HG03280 (cell line): ENCODE measurements around the gene MICAL3.

Source experiments
- ATAC-seq: cut with Tn5 transposase; IDR thresholded peaks from one replicate; pipeline ENCODE4 v1.9.1; 2021; ENCODE audit warnings: mild to moderate bottlenecking, moderate library complexity; ENCODE audit not compliant: unreplicated experiment

MICAL3 gene

DNA sequence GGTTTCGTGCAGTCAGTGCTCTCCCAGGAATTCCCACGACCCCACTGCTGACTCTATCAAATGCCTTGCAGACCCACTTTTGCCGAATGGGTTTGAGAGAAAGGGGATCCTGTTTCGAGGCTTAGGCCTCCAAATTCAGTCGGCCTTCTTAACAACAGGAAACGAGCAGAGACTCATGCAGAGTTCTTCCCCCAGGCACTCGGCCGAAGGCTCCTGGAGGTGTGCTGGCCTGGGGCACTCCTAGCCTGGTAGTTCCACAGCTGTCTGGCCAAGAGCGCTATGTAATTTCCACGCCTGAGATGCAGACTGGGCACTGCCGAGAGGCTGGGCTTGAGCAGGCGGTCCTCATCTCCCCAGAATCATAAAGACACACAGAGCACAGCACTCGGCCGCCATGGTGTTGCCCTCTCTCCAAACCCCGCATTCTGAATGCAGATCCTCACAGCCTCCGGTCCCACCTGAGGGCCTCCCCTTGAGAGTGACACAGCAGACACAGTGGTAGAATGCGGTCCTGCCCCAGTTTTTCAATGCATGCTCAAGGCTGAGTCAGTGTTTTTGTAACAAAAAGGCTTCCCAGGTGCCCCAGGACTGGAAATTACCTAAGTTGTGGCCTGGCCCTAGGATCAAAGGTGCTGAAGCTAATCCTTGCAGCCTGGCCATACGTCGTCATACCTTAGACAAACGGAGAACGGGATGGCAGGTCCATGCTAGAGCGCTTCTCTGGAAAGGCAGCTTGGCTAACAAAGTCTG lies 219.9 kb downstream of the MICAL3 start:
- no peak for ATAC-seq

DNA sequence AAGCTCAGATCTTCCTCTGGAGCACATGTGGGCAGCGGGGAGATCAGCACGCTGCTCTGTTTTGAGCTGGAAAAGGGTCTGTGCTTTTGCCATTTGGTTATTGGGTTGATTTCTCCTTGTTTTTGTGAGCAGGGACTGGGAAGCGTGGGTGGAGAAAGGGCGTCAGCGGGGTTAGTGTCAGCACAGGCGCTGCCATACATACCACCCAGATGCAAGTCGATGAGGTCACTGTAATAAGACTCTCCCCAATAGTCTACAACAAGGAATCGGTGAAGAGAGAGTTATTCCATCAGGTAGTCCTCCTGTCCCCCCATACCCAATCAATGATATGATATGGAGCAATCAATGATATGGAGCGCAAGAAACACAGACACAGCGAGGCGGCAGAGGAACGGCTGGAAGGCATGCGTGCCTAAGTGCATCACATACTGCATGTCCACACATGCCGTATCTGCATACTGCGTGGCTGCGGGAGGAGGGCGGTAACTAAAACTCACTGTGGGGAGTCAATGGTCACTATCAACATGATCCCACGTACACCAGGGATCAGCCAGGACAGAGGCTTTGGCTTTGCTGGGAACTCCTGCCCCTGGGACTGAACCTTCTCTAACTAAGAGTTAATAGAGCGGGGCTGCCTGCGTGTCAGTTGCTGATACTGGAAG lies 220.6 kb downstream of the MICAL3 start:
- no peak for ATAC-seq

DNA sequence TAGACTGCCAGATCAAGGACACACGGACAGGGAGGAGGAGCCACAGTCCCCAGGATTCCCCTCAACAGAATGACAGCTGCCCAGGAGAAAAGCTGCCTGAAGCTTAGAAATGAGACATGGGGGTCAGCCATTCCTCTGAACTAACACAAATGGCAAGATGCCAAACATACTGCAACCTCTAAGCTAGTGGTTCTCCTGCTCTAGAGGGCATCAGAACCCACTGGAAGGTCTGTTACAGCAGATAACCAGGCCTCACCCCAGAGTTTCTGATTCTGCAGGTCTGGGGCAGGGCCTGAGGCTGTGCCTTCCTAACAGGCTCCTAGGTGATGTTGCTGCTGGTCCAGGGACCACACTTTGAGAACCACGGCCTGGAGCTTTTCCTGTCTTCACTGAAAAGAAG lies 221.5 kb downstream of the MICAL3 start:
- no peak for ATAC-seq

DNA sequence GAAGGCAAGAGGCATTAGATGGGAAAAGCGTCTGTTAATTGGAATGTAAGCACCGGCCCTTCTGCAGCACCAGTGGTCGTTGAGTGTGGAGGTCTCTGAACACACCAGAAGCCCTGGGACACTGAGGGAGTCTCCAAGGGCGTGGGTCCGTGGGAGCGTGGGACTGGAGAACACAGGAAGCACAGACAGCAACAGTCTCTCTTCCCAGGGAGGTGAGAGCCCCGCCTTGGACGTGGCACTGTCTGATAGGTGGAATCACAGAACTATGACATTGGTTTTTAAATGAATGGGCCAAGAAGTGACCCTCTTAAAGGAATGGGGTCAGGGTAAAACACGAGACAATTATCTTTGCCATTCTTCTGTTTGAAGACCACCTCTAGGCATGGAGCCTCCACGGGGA lies 221.9 kb downstream of the MICAL3 start:
- ATAC-seq, result no peak

DNA sequence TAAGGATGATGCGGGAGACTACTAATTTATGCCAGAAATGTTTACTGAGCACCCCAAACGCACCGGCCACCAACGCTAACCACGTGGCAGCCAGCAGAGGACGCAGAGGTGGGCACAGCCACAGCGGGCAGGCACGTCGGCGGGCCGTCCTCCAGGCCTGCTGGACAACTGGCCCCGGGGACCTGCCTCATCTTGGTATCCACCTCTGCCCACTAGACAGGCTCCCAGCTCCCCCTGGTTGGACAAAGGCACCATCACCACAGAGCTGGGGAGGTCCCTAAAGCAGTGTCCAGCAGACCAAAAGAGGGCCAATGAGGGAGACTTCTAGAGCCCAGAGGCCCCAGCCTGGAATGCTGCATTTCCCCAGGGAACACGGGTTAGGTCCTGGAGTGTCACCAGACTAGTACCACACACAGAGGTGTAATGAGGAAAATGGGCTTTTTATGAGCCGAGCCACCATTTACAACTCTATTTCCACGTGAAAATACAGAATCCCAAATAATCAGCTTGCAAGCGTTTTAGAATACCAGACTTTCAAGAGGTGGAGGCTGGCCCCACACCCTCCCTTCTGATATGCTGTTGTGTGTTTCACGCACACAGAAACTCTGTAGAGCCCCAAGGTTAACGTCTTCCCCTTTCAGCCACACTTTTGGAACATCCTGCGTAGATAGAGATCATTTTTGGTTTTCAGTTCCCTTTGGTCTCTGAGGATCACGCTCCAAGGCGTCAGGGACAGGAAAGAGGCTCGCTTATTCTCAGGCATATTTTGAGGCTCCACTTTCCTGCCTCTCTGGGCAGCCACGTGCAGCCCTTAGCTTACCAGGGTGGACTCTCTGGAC lies 226.4 kb downstream of the MICAL3 start:
- ATAC-seq, result peak; percentile 45

DNA sequence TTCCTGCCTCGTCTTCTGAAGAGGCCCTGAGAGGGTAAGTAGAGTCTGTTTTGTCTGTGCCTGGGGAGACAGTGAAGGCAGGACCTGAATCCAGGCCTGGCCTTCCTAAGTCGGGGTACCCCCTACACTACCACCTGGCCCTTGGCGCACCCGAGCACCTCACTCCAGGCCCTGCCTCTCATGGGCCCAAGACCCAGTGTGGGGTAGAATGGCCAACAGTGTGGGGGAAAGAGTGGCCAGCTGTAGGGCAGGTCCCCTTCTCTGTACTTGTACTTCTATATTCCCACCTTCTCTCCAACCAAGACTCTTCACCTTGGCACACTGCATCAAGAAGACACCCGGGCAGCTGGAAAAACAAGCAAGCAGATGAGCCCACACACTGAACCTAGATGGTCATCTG lies 227.7 kb downstream of the MICAL3 start:
- no peak for ATAC-seq

GRCh38 chr22:17795661-17796548 lies 228.5 kb downstream of the MICAL3 start:
- no peak for ATAC-seq

DNA sequence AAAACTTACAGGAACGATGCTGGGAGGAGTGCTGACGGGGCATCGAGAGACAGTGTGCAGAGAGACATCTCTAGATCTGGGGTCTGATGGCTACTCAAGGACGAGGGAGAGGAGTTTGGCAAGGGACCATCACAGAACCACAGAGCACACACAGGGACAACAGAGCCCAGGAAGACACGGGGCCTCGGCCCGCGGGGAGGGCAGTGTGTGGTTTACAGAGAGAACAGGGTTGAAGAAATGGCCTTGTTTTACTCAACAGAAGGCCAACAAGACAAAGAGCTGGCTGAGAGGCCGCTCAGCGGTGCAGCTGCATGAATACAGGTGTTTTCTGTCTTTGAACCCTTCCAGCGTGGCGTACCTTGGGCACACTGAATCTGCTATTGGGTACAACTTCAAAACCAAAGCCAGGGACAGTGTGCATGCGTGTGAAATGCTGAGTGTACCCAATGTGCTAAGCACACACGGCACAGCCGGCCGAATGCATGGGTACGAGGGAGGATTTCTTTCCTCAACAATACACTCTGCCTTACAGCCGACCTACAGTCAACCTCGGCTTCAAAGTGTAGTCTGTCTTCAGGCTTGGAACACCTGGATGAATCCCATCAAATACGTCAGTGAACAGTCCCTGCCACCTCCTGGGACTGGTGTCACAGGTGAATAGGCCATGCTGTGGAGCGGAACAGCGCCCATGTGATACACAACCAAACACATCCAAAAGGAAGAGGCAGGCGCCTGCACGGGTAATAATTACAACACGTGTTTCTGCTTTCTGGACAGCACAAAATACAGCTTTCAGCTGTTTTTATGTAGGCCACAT lies 229.4 kb downstream of the MICAL3 start:
- no peak for ATAC-seq

- no peak for ATAC-seq
These were observed 231.4 kb downstream of the MICAL3 start for GRCh38 chr22:17792854-17793434.

DNA sequence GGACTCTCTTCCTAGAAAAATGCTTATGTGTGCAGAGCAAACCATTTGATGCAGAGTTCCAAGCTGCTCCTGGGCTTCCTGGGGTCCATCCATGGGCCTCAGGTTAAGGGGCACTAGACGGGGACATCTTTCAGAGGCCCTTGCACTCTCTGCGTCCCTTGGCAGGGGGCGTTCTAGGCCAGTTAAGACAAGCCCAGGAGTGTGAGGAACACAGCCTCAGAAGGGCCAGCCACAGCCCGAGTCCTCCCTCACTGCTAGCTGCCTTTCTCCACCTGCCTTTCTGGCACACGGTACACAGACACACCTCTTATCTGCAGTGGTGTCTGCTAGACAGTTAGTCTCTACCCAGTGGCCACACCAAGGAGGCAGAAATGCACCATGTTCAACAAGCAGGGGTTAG lies 232.1 kb downstream of the MICAL3 start:
- ATAC-seq, result no peak

GRCh38 chr22:17791196-17791595 lies 233.2 kb downstream of the MICAL3 start:
- ATAC-seq, result no peak

DNA sequence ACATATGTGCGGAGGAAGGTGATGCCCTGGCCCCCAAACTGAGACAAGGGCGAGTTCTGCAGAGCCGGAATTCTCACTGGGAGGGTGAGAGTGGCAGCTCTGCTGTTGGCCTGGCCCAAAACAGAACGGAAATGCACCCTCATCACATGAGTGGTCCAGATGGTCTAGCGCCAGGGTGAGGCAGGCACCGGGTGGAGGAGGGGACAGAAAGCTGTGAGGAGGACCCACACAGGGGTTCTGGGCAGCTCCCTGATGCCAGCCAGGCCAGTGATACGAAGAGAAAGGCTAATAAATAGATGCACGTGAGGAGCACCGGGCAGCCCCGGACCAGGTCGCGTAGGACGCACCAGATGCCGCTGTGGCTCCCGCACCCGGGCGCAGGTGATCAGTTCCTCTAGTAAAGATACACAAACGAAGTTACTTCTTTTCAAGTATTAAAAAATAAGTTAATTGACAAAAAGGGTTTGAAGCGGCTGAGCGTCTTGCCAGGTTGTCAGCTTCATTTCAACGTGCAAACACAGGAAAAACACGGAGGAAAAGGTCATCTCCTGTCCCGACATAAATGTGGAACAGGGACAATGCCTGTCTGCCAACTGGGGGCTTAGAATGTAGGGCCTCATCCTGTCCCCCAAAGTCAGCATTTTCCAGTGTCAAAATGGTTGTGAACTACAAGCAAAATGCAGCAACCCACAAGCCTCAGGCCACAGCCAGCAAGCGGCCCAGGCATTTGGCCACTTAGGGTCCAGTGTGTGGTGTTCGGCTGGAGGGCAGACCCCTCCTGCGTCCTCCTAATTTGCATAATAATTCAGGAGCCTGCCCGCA lies 234.8 kb downstream of the MICAL3 start:
- no peak for ATAC-seq

- no peak for ATAC-seq
These were observed 235.6 kb downstream of the MICAL3 start for GRCh38 chr22:17788528-17789378.

DNA sequence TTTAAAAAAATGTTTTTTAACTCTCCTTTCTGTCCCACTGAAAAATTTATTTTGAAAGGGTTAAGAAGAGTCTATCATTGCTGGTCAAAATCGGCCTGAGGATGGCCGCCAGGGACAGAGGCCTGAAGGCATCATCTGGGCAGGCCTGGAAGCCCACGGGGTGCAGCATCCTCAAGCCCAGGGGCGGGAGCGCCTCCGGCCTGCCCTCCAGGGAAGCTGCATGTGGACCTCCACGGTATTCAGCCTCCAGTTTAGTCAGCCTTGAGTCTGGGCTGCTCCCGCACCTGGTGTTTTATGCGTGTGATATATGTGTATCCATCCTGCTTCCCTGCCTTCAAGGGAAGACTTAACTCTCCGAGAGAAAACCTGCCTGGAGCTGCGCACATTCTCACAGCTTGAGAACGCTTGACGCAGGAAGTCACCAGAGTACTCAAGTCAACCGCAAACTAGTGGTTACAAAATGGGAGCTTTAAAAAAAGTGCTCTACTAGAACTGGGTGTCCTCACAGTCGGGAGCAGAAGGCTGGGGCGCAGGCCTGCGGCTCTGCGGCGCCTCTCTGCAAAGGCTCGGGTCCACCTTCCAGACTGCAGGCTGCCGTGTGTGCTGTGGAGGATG lies 236.5 kb downstream of the MICAL3 start:
- no peak for ATAC-seq

- ATAC-seq, result no peak
These were observed 237.1 kb downstream of the MICAL3 start for GRCh38 chr22:17787241-17787640.

- ATAC-seq, result no peak
These were observed 237.8 kb downstream of the MICAL3 start for GRCh38 chr22:17786435-17787161.
